NCI-H526 (cell line): ENCODE measurements around the gene CCDC83.
"Not testable (repeated sequence)": the region's sequence is repeated elsewhere in the genome, so short reads cannot be mapped to it uniquely, and the experiment has no call there.

Experiments
- DNase-seq, 2 experiments: peaks; one replicate each; lab custom pipeline; 2025; lab: John Stamatoyannopoulos, UW

CCDC83 gene

GRCh38 chr11:85945296-85945695 is 90.1 kb downstream of the CCDC83 start:
- no peak for DNase-seq

GRCh38 chr11:85945788-85946187 is 90.6 kb downstream of the CCDC83 start:
- no peak for DNase-seq

GRCh38 chr11:85946221-85946620 is 91.0 kb downstream of the CCDC83 start:
- DNase-seq = no peak

DNA sequence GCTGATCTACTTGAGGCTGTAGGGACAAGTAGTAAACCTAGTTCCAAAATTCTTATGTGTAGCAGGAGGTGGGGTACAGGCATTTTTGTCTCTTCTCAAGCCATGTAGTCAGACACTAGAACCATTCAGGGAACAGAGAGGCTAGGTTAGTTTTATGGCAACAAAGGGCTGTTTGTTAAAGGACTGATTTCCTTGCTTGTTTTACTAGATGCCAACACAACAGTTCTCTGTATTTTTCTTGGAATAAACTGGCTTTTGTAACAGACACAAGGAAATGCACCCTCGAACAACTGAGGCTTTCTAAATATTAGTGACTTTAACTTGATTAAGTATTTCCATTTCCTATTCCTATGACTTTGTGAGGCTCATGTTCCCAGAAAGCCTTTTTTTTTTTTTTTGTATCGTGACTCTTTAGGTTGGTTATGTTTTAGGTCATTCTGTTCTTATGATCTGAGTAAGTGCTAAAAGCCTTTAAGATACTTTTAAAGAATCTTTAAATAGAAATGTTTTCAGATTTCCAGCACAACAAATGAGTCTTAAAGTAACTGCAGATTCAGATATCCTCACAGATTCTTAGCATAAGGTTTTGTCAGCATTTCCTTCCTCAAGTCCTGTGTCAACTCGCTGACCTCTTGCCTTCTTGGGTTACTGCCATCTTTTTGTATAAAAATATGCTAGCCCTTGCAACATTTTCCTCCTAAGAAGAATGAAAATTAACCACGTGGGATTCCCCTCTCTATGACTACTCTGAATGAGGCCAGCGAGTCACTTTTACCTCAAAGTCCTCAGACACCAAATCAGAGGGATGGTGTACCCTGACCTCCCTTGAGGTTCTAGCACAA is 92.5 kb downstream of the CCDC83 start:
- no peak for DNase-seq

GRCh38 chr11:85948884-85949283 is 93.7 kb downstream of the CCDC83 start:
- DNase-seq = no peak

- no peak for DNase-seq
Observed at GRCh38 chr11:85949798-85950197, 94.6 kb downstream of the CCDC83 start.

DNA sequence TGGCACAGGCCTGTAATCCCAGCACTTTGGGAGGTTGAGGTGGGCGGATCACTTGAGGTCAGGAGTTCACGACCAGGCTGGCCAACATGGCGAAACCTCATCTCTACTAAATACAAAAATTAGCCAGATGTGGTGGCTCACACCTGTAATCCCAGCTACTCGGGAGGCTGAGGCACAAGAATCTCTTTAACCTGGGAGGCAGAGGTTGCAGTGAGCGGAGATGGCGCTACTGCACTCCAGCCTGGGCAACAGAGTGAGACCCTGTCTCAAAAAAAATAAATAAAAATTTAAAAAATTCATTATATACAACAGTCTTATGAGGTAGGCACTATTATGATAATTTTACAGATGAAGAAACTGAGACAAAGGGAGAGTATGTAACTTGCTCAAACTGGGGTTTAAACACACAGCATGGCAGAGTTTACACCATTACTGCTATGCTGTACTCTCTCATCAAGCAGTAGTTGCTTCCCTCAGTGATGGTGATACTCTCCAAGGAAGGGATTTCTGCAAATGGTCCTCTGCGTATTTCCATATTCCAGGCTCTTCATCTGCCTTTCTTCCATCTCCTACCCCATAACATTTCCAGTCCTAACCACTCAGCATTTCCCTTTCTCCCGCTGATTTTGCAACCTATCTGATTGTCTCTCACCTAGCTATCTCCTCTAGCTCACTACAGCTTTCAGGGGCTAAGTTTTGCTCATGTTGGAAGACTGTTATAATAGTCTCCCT is 95.3 kb downstream of the CCDC83 start:
- DNase-seq = no peak

DNA sequence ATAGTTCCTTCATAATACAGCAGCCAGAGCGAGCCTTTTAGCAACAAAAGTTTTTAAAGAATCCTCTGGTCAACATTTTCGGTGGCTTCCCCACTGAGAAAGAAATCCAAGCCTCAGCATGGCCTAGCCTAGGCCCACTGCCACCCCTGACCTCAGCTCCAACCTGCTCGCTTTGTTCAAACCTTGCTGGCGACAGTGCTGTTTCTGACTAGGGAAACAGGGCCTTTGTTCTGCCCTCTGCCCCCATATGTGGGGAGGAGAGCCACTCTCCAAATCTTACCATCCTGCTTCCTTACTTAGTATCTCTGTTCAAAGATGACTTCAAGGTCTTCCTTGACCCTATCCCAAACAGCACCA is 95.8 kb downstream of the CCDC83 start:
- no peak for DNase-seq

DNA sequence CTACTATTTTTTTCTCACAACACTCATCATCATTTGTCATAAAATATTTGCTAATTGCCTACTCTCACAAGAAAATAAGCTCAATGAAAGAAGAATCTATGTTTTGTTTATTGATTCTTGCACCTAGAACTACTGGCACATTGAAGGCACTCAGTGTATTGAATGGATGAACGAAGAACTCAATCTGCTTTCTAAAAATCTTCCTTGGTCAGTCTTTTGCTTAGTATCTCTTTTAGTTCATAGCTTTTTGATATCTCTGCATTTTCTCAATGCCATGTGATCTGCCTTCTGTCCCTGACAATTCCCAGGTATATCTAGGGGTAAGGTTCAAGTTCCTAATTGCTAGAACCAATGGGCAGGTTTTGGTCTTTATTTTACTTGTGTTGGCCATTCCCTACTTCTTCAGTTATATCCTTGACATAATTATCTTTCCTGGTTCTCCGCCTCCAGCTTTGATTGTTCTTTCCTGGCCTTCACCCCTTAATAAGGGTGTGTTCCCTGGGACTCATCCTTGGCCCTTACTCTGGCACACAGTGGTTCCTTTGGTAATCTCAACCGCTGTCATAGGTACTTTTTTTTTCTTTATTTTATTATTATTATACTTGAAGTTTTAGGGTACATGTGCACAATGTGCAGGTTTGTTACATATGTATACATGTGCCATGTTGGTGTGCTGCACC is 96.4 kb downstream of the CCDC83 start:
- no peak for DNase-seq

DNA sequence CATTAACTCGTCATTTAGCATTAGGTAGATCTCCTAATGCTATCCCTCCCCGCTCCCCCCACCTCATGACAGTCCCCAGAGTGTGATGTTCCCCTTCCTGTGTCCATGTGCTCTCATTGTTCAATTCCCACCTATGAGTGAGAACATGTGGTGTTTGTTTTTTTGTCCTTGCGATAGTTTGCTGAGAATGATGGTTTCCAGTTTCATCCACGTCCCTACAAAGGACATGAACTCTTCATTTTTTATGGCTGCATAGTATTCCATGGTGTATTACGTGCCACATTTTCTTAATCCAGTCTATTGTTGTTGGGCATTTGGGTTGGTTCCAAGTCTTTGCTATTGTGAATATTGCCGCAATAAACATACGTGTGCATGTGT is 96.9 kb downstream of the CCDC83 start:
- DNase-seq = not testable (repeated sequence)

DNA sequence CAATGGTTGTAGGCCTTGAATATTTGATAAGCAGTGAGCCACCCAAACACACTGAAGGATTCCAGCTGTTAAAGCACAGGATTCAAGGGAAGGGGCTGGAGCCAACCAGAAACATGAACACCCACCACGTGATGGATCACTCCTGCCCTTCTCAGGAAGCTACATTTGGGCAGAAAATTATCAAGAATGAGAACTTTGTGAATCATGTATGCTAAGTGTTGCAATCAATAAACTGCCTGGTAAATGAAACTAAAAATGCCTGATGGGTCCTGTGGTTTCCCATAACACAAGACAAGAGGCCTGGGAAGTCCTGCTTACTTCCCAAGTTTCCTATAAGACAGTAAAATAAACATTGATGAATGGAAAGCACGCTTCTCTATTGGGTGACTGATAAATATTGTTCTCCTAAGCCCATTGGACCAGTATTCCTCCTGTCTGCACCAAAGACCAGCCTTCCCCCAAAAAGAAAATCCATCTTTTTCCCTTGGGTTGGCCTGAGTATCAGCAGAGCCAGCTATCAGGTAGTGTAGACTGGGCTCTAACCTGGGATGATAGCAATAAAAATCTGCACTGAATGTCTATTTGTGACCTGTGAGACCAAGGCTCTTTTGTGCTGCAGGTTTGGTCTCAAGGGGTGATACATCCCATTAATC is 98.4 kb downstream of the CCDC83 start:
- no peak for DNase-seq

DNA sequence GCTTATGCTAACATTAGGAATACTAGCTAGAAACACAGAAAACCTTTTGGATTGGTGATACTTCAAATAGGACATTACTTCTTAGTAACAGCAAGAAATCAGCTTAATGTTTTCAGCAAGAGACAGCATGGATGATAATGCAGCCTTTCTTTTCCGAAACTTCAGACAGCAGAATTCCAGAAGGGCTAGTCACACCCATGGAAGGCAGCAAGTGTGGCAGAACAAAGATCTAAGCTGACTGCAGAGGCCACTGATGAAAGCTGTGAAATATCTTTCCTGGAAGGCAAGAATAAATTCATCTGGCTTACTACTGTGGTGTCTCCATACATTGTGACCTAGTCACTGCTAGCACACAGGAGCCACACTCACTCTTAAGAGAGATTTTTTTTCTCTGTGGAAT is 100.3 kb downstream of the CCDC83 start:
- DNase-seq = no peak

GRCh38 chr11:85960678-85961077 is 105.5 kb downstream of the CCDC83 start:
- no peak for DNase-seq

DNA sequence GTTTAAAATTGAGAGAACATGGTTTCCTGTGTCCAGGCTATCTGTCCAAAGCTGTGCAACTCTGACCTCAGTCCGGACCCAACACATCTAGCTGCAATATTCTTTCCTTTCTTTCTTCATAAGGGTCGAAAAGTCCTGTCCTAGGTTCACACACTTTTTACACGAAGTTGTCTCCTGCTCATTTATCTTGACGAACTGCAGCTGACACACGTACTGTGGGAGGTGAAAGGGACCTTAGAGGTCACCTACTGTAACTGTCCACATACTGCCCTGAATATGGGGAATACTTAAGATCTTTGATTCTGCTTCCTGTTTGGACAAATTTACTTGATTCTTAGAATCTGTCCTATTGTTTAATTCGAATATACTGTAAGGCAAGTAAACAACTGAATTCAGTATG is 105.9 kb downstream of the CCDC83 start:
- no peak for DNase-seq

DNA sequence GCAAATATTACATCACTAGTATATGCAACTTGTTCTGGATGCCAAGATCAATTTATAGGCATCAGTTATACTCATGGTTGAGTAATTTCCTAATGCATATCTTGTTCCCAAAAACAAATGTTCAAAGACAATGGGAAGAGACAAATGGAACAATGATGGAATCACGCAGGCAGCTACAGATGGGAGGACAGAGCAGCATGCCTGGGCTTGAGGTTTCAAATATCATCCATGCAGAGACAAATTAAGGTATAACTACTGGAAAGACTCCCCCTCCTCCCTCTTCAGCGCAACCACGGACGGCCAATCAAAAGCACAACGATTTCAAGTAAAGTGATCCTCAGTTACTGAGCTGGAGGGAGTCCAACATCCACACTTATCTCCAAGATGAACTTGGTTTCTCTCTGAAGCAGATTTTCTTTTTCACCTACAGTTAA is 106.8 kb downstream of the CCDC83 start:
- DNase-seq = no peak

DNA sequence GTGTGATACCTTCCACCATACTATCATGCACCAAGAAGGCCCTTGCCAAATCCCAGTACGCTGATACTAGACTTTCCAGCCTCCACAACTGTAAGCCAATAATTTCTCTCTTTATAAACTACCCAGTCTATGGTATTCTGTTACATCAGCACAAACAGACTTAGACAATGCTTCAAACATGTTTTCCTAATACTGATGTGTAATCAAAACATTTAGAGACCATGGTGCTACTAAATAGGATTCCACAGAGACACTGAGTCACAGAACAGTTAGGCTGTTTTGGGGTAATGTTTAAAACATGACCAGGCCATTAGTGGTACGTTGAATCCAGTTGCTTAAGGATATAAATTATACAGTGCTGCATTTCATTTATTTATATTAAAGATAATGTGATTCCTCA is 110.0 kb downstream of the CCDC83 start:
- DNase-seq = no peak

GRCh38 chr11:85967457-85967856 is 112.3 kb downstream of the CCDC83 start:
- no peak for DNase-seq
